GM19468 (cell line): ENCODE data around the gene MEIS1.
"Not testable (repeated sequence)": the region's sequence is repeated elsewhere in the genome, so short reads cannot be mapped to it uniquely, and the experiment has no call there.

ENCODE experiments used
- ATAC-seq: cut with Tn5 transposase; IDR thresholded peaks from one replicate; pipeline ENCODE4 v1.9.1; 2021; ENCODE audit warnings: mild to moderate bottlenecking, moderate library complexity, moderate number of reproducible peaks; ENCODE audit not compliant: unreplicated experiment; ENCODE audit errors: extremely low read depth

Gene MEIS1

GRCh38 chr2:66463206-66463755 is 28.4 kb downstream of the MEIS1 start:
- no peak for ATAC-seq

- no peak for ATAC-seq
Measured at GRCh38 chr2:66464930-66465637, 30.2 kb downstream of the MEIS1 start.

- ATAC-seq, result no peak
Measured at GRCh38 chr2:66466433-66466832, 31.5 kb downstream of the MEIS1 start.

GRCh38 chr2:66467718-66468117 is 32.8 kb downstream of the MEIS1 start:
- ATAC-seq, result no peak

- ATAC-seq, result no peak
Measured at GRCh38 chr2:66469214-66469902, 34.4 kb downstream of the MEIS1 start.

GRCh38 chr2:66470199-66470598 is 35.3 kb downstream of the MEIS1 start:
- ATAC-seq, result no peak

GRCh38 chr2:66472225-66472843 is 37.4 kb downstream of the MEIS1 start:
- ATAC-seq, result no peak

- ATAC-seq, result no peak
Measured at GRCh38 chr2:66477135-66477842, 42.4 kb downstream of the MEIS1 start.

GRCh38 chr2:66478299-66478698 is 43.4 kb downstream of the MEIS1 start:
- ATAC-seq, result no peak

- ATAC-seq, result no peak
Measured at GRCh38 chr2:66478731-66479316, 43.9 kb downstream of the MEIS1 start.

GRCh38 chr2:66481100-66481549 is 46.2 kb downstream of the MEIS1 start:
- ATAC-seq, result no peak

GRCh38 chr2:66485252-66485651 is 50.3 kb downstream of the MEIS1 start:
- not testable (repeated sequence) for ATAC-seq

- ATAC-seq, result no peak
Measured at GRCh38 chr2:66488946-66489345, 54.0 kb downstream of the MEIS1 start.

- no peak for ATAC-seq
Measured at GRCh38 chr2:66489436-66489835, 54.5 kb downstream of the MEIS1 start.

- ATAC-seq, result no peak
Measured at GRCh38 chr2:66490588-66491001, 55.7 kb downstream of the MEIS1 start.

- ATAC-seq, result no peak
Measured at GRCh38 chr2:66494708-66495107, 59.8 kb downstream of the MEIS1 start.

- ATAC-seq, result no peak
Measured at GRCh38 chr2:66495788-66496640, 61.1 kb downstream of the MEIS1 start.

GRCh38 chr2:66496670-66497420 is 61.9 kb downstream of the MEIS1 start:
- ATAC-seq, result no peak
